Upper lobe of right lung (tissue), 1 donor: ENCODE measurements around the gene LDB3. TPM values are rescaled to one million over a fixed set of nuclear protein-coding genes. Genes with fewer than 3 reads are reported as not detected.
A peak's percentile ranks its signal among the peaks of the same experiment; 100 is the strongest.

Experiments used
- ATAC-seq: fragments of 200-7000 bp; cut with Tn5 transposase; one replicate; pipeline ENCODE4 v1.9.1; 2020; ENCODE audit warnings: mild to moderate bottlenecking, moderate library complexity
- DNase-seq: peaks from one replicate; pipeline ENCODE4 v3.0.0-alpha.2; 2020
- H3K27ac ChIP-seq: fragments of 200-600 bp; one replicate; pipeline ENCODE4 v1.8.0; 2022
- H3K27me3 ChIP-seq: fragments of 200-600 bp; one replicate; pipeline ENCODE4 v1.8.0; 2022; ENCODE audit warnings: mild to moderate bottlenecking
- H3K36me3 ChIP-seq: fragments of 200-600 bp; one replicate; pipeline ENCODE4 v1.8.0; 2022
- H3K4me1 ChIP-seq: fragments of 200-600 bp; one replicate; pipeline ENCODE4 v1.8.0; 2022
- H3K4me3 ChIP-seq: fragments of 200-600 bp; one replicate; pipeline ENCODE4 v1.8.0; 2022; ENCODE audit warnings: mild to moderate bottlenecking
- H3K9me3 ChIP-seq: fragments of 200-600 bp; one replicate; pipeline ENCODE4 v1.8.0; 2022
- intact Hi-C: fragments of 100-400 bp; cut with DNase I; formaldehyde crosslinking; loops from one replicate; pipeline ENCODE4 v1.11.0; 2022
- total RNA-seq: library from RNA; stranded (reverse); fragmentation: NEBNext Ultra II Directional; extraction: Animal tissue kit (Norgen Biotek cat#: 25700); gene quantifications from one replicate; pipeline ENCODE4 v1.2.1, GENCODE V29; 2021
- TF ChIP-seq, protein P1 (sequence below): fragments of 200-600 bp; IDR thresholded peaks from one replicate; pipeline ENCODE4 v1.8.0; 2022; ENCODE audit warnings: antibody characterized with exemption
- donor health status: DM: no; HTN: yes; CAD: no; lungs with severe emphysema.

Gene LDB3
- total RNA-seq, 1 donor from 2014 or later: 2.5 TPM

DNA sequence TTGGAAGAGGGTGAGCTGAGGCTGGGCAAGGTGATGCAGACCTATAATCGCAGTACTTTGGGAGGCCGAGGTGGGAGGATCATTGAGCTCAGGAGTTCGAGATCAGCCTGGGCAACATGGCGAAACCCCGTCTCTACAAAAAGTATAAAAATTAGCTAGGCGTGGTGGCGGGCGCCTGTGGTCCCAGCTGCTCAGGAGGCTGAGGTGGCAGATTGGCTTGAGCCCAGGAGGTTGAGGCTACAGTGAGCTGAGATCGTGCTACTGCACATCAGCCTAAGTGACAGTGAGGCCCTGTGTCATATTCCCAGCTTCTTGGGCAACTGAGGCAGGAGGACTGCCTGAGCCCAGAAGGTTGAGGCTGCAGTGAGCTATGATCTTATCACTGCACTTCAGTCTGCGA lies 101.7 kb downstream of the LDB3 start:
- Histone ChIP-seq H3K9me3 (no peaks in the 10 kb centered on the region), H3K27me3 (no peaks in the 10 kb centered on the region), H3K4me3 (no peak overlapping the region), H3K27ac (no peak overlapping the region), H3K36me3 (no peaks in the 10 kb centered on the region), H3K4me1 (peaks cover 8% of the 10 kb centered on the region)
- TF ChIP-seq, protein P1, sequence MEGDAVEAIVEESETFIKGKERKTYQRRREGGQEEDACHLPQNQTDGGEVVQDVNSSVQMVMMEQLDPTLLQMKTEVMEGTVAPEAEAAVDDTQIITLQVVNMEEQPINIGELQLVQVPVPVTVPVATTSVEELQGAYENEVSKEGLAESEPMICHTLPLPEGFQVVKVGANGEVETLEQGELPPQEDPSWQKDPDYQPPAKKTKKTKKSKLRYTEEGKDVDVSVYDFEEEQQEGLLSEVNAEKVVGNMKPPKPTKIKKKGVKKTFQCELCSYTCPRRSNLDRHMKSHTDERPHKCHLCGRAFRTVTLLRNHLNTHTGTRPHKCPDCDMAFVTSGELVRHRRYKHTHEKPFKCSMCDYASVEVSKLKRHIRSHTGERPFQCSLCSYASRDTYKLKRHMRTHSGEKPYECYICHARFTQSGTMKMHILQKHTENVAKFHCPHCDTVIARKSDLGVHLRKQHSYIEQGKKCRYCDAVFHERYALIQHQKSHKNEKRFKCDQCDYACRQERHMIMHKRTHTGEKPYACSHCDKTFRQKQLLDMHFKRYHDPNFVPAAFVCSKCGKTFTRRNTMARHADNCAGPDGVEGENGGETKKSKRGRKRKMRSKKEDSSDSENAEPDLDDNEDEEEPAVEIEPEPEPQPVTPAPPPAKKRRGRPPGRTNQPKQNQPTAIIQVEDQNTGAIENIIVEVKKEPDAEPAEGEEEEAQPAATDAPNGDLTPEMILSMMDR: no peak
- DNase-seq (no peak), ATAC-seq (no peak)
- intact Hi-C loops: no loop called here

DNA sequence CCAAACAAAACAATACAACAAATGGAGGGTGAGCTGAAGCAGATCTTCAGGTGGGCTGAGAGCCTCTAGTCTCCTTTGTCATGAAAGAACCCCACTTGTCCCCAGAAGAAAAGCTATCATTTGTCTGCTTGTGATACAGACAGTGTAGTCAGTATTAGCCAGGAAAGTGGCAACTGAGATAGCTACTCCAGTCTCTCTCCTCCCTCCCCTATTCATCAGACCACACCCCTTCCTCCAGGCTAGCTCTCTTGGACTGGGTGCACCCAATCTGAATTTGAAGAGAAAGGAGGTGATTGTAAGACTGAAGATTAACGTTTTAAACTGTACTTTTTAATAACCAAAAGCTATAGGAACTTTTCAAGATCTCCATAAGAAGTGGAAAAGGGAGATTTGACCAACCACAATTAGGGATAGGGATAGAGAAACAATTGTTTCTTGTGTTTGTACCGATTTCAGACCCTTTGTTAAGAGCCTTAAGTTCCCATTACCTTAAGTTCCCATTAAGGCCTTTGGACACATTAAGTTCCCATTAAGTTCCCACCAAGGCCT lies 102.2 kb downstream of the LDB3 start:
- peaks cover 13% of the 10 kb centered on the region for H3K4me1 ChIP-seq

DNA sequence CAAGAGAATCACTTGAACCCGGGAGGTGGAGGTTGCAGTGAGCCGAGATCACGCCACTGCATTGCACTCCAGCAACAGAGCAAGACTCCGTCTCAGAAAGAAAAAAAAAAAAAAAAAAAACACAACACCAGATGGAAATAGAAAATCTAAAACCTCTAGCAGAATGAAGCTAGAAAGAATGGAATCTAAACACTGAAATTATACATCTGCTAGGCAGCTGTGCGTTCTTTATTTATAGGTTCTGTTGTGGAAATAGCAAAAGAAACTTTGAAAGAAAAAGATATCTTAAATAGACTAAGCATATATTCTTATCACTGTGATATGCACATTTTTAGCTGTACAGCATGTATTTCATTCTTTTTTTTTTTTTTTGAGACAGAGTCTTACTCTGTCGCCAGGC lies 105.2 kb downstream of the LDB3 start:
- Histone ChIP-seq H3K27me3 (no peaks in the 10 kb centered on the region), H3K9me3 (no peaks in the 10 kb centered on the region), H3K27ac (no peak overlapping the region), H3K4me1 (peaks cover 16% of the 10 kb centered on the region), H3K4me3 (no peak overlapping the region), H3K36me3 (no peaks in the 10 kb centered on the region)
- TF ChIP-seq, protein P1: no peak
- ATAC-seq (no peak), DNase-seq (no peak)
- intact Hi-C loops: no loop called here

More for the DNA sequence above, 102.2 kb downstream of the LDB3 start:
- DNase-seq (no peak), ATAC-seq (peak; percentile 62)
- Histone ChIP-seq H3K36me3 (no peaks in the 10 kb centered on the region), H3K27ac (no peak overlapping the region), H3K9me3 (no peaks in the 10 kb centered on the region), H3K4me3 (no peak overlapping the region), H3K27me3 (no peaks in the 10 kb centered on the region)
- intact Hi-C loops: no loop called here
- TF ChIP-seq, protein P1: no peak

DNA sequence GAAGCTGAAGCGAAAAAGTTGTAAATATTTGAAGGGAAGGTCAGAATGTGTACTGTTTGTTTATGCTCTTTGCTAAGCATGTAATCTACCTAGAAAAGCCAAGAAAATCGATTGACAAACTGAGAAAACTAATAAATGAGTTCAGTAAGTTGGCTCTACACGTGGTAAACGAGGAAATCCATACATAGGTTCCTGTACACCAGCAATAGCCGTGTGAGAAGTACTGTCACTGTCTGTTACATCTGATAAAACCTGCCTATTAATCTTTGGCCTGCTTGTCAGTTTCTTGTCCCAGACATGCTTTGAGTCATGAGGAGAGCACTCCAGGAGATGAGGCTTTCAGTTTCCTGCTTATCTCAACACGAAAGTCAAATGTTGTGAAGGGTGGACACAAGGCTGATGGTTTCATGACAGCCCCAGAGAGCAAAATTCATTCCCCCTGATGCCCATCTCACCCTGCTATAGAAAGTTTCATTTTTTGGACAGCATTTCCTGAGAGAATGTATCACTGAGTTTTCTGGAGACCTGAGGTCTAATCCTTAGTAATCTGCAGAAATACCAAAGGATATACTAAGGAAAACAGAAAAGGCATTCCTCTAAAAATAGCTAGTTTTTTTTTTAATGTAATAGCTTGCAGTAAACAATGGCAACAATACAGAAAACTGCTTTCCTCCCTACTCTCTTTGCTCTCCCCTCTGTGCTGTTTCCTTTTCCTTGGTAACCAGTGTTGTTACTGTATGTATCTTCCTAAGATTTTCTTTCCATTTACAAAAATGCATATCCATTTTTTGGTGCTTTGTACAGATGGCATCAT lies 107.0 kb downstream of the LDB3 start:
- Histone ChIP-seq H3K27me3 (no peaks in the 10 kb centered on the region), H3K9me3 (no peaks in the 10 kb centered on the region), H3K4me3 (no peak overlapping the region), H3K36me3 (no peaks in the 10 kb centered on the region), H3K4me1 (peaks cover 16% of the 10 kb centered on the region), H3K27ac (no peak overlapping the region)
- intact Hi-C loops: no loop called here
- TF ChIP-seq, protein P1: no peak
- ATAC-seq: no peak
- DNase-seq: no peak

DNA sequence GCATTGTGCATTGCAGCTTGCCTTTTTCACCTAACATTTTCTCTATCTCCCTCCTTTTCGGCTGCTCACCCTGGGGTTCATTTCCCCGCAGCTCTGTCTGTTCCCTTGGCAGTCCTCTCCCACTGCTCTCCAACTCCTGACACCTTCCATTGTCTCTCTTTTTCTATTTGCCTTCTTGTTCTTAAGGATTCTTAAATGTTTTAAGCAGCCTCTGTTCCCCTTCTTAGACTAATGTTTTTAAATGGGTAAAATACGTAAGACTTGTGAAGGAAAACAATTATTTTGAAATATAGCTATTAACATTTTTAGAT lies 107.5 kb downstream of the LDB3 start:
- no peak for ATAC-seq
- Histone ChIP-seq H3K4me1 (peaks cover 16% of the 10 kb centered on the region), H3K4me3 (no peak overlapping the region), H3K36me3 (no peaks in the 10 kb centered on the region), H3K27me3 (no peaks in the 10 kb centered on the region), H3K27ac (no peak overlapping the region), H3K9me3 (no peaks in the 10 kb centered on the region)
- TF ChIP-seq, protein P1: no peak
- intact Hi-C loops: no loop called here
- DNase-seq: no peak
